GM18951 (cell line): ENCODE measurements around the gene ISCU.

Experiments
- POLR2A ChIP-seq: IDR thresholded peaks from 4 replicates; pipeline ENCODE4 v1.6.1; 2011; ENCODE audit warnings: mild to moderate bottlenecking; ENCODE audit not compliant: insufficient read length, insufficient read depth; ENCODE audit errors: extremely low read depth
- in situ Hi-C: fragments of 300-500 bp; cut with MboI; formaldehyde crosslinking; loops from one replicate; pipeline ENCODE4 v1.12.0; 2022; ENCODE audit warnings: low sequenced_read_pairs, mixed read lengths, inconsistent platforms; ENCODE audit not compliant: unreplicated experiment

The ISCU gene

GRCh38 chr12:108602209-108602705, 39.9 kb downstream of the ISCU start:
- in situ Hi-C loops = no loop called here
- no peak for TF ChIP-seq POLR2A

DNA sequence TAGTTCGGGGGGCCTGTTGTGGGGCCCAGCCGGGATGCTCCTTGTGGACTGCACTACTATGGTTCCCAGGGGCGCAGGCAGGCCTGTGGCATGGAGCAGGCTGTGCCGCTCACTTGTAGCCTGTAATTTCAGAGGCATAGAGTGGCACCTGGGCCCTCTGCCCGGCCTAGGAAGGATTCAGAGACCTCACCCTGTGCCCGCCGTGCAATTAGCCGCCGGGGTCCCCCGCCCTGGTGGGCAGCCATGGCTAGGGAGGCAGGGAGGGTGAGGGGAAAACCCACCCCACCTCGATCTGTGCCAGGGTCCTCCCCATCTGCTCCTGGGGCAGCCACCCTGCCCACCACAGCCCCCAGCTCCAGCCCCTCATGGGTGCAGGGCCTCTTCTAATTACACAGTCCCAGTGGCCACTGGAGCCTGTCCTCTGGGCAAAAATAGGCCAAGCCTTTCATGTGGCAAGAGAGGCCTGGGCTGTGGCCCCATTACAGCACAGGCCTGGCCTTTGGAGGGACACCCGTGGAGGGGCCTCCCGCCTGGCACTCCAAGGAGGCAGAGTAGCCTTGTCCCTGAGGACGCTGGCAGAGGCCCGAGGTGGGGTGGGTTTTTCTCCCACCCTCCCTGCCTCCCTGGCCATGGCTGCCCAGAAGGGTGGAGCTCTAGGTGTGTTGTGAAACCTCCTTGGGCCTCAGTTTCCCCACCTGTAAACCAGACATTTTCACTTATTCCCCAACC, 40.7 kb downstream of the ISCU start:
- in situ Hi-C loops = no loop called here
- TF ChIP-seq POLR2A = no peak

DNA sequence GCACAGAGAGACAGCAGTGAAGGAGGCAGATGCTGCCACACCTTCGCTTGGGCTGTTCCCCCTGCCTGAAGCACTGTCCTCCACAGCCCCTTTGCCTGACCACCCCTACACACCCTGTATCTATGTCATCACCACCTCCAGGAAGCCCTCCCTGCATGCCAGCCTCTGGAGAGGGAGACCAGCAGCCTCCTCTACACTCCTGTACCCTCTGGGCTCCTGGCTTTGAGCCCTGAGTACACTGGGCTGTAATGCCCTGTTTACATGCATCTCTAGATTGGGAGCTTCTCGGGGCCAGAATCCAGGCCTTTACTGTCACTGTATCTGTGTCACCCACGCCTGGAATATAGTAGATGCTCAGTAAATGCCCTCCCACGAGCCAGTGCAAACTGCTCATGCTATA, 41.3 kb downstream of the ISCU start:
- no peak for TF ChIP-seq POLR2A
- in situ Hi-C loops = no loop called here

GRCh38 chr12:108604208-108604941, 42.0 kb downstream of the ISCU start:
- no peak for TF ChIP-seq POLR2A
- in situ Hi-C loops = no loop called here

- TF ChIP-seq POLR2A = no peak
- in situ Hi-C loops = no loop called here
Observed at GRCh38 chr12:108605000-108605689, 42.7 kb downstream of the ISCU start.

DNA sequence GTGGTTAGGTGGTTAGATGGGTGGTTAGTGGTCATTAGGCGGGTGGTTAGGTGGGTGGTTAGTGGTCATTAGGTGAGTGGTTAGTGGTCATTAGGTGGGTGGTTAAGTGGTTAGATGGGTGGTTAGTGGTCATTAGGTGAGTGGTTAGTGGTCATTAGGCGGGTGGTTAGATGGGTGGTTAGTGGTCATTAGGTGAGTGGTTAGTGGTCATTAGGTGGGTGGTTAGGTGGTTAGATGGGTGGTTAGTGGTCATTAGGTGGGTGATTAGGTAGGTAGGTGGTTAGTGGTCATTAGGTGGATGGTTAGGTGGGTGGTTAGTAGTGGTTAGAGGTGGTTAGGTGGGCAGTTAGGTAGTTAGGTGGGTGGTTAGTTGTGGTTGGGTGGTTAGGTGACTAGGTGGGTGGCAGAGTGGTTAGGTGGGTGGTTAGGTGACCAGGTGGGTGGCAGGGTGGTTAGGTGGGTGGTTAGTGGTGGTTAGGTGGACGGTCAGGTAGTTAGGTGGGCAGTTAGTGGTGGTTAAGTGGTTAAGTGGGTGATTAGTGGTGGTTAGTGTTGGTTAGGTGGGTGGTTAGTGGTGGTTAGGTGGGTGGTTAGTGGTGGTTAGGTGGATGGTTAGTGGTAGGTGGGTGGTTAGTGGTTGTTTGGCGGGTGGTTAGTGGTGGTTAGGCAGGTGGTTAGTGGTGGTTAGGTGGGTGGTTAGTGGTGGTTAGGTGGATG, 43.5 kb downstream of the ISCU start:
- in situ Hi-C loops = no loop called here
- TF ChIP-seq POLR2A = no peak

DNA sequence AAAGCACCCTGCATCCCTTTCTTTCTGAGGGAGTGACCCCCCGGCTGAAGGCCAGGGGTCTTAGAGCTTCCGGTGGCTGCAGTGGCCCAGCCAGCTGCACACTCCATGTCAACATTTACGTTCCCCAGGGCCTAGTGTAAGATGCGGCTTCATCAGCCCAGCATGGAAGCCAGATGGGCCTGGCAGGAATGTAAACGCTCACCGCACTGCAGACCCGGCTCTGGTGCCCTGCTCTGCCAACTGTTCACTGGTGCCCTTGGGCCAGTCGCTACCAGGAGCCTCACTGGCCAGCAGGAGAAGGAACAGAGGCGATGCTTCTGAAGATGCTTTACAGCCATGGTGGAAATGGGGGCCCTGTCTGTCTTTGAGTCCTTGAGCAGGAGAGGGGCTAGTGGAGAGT, 44.1 kb downstream of the ISCU start:
- in situ Hi-C loops = no loop called here
- no peak for TF ChIP-seq POLR2A

GRCh38 chr12:108607981-108608600, 45.7 kb downstream of the ISCU start:
- in situ Hi-C loops = no loop called here
- no peak for TF ChIP-seq POLR2A

DNA sequence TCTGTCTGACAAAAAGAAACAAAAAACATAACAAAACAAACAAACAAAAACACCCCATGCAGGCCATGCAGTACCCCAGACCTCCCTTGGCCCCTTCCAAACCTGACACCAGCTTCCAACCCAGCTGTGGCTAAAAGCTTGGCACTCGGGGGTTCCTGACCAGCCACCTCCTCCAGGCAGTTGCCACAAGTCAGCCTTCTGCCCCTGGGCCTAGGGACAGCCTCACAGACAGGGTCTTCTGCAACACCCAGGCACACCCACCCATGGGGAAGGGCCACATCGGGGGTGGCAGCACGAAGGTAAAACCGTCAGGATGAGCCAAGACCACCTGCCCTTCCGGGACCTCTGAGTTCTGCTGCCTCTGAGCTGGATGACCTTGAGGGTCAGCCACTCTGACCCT, 46.2 kb downstream of the ISCU start:
- TF ChIP-seq POLR2A = no peak
- in situ Hi-C loops = no loop called here

DNA sequence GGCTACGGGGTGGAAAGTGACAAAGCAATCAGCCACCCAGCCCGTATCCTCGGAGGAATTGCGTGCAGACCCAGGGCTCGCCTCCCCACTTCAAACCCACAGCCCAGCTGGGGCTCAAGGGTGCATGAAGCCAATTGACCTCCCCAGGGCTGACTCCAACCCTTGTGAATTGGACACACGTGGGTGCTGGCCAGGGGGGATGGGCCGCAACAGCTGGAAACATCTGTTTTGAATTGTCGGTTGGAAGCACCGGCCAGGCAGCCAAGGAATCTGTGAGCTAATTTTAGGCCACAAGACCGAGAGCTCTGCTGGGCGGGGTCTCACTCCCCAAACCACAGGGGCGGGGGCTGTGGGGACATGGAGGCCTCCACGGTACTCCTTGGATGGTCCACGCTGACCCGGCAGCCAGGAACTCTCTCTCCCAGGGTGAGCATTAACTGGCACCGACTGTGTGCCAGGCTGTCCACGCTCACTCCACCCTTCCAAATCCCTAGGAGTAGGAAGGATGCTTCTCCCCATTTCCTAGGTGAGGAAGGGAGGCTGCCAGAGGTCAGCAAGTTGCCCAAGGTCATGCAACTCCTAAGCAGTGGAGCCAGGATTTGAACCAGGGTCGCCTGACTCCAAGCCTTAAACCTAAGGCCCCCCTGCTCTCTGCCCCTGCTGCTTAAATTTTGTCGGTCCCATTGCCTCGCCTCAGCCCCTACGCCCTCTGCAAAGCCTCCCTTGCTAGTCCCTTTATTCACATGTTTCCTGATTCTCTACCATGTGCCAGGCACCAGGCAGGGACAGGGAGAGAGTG, 47.3 kb downstream of the ISCU start:
- in situ Hi-C loops = no loop called here
- no peak for TF ChIP-seq POLR2A

GRCh38 chr12:108610336-108610815, 48.0 kb downstream of the ISCU start:
- in situ Hi-C loops = no loop called here
- no peak for TF ChIP-seq POLR2A
